Stimulated activated CD8-positive, alpha-beta memory T cell treated with anti-CD3 and anti-CD28 coated beads, Interleukin-15, amount 100 ng/mL, for 4 hours (primary cell): ENCODE data around the gene PROSER3.

Source experiments
- DNase-seq, 2 donors: peaks; one replicate each; pipeline ENCODE4 v3.0.0-alpha.2; 2020; ENCODE audit warnings: low read depth in 2 of 2

PROSER3 gene

DNA sequence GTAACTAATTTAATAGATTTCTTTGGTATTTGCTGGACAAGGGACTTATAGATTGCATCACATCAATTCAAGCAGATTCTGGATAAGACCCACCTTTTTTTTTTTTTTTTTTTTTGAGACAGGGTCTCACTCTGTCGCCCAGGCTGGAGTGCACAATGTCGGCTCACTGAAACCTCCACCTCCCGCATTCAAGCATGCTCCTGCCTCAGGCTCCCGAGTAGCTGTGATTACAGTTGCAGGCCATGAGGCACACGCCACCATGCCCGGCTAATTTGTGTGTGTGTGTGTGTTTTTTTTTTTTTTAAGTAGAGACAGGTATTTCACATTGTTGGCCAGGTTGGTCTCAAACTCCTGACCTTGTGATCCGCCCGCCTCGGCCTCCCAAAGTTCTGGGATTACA, 58.9 kb downstream of the PROSER3 start:
- DNase-seq: no peak

DNA sequence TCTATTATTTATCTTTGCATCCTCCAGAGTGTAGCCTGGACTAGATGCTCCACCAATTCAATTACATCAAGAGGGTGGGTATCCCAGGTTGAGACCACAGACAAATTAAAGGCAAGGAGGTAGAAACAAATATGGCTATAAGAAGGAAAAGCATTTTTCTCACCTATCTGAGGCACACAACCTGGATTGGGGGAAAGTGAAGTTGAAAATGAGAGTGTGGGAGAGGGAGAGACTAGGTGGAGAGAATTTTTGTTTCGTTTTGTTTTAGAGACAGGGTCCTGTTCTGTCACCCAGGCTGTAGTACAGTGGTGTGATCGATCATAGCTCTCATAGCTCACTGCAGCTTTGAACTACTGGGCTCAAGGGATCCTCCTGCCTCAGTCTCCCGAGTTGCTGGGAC, 60.5 kb downstream of the PROSER3 start:
- DNase-seq: no peak
